Measurements from ENCODE around the gene MDM2.

Gene MDM2

DNA sequence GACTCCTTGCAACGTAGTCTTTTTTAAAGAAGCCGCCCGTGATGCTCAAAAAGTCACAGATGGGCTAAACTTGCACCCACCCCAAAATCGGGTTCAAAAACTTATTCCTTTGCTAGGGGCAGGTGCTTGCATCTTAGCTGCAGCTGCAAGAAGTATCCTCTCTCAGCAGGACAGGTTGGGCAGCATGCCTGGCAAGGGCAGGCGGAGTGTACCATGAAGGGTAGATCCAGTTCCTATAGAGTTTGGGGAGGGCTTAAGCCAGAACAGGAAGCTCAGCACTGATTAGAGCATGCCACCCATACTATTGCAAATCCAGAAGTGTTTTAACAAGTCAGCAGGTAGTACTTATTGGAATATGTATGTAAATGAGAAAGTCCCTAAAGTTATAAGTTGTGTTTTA is 76.3 kb downstream of the MDM2 start:
- no peak for DNase-seq

DNA sequence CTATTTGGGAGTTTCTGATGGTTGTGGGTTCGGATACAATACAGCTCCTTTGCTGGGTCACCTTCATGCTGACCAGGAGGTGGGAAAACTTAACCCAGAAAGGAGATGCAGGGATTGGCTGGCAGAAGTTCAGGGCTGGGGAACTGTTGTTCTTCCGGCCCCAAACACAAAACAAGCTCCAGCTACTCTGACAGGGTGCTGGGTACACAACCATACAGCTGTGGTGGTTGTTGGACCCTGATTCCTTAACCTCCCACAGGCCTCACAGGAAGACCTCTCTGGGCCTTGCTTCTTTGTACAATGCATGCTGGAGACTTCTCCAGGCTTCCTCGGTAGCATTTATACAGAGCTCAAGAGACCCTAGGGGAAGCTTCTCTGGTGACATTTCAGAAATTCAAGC is 77.4 kb downstream of the MDM2 start:
- DNase-seq, result no peak

GRCh38 chr12:68886636-68887572 is 78.9 kb downstream of the MDM2 start:
- DNase-seq, result no peak

- DNase-seq, result no peak
Observed at GRCh38 chr12:68887641-68888040, 79.7 kb downstream of the MDM2 start.

GRCh38 chr12:68888243-68888642 is 80.3 kb downstream of the MDM2 start:
- no peak for DNase-seq

- DNase-seq, result no peak
Observed at GRCh38 chr12:68890701-68891113, 82.7 kb downstream of the MDM2 start.

- no peak for DNase-seq
Observed at GRCh38 chr12:68891141-68891540, 83.2 kb downstream of the MDM2 start.

- no peak for DNase-seq
Observed at GRCh38 chr12:68893201-68893600, 85.2 kb downstream of the MDM2 start.

- DNase-seq, result no peak
Observed at GRCh38 chr12:68893741-68894140, 85.8 kb downstream of the MDM2 start.

- no peak for DNase-seq
Observed at GRCh38 chr12:68894276-68894855, 86.4 kb downstream of the MDM2 start.

DNA sequence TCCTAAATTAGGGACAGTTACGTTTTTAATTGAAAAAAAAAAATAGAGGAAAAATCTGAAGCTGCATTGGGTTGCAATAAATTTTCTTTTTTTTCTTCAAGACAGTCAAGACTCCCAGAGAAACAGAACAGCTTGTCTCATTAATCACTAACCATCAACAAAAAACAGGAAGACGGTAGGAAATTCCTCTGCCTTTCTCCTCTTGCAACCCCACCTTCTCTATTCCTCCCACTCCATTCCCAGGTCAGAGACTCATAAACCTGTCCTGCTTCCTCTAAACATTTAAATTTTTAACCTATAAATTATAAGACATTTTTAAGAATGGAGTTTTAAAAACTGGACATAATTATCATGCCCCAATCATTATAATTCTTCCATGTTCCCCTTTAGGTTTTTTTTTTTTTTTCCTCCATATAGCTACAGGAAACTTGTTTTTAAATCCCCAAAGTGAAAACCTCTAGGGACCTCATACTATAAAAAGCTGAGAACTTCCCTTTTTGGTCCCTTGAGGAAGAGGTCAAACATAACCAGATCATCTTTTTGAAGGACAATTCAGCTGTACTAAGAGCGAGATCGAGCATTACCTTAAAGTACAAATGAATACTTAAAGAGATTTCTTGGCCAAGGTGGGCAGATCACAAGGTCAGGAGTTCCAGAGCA is 89.0 kb downstream of the MDM2 start:
- no peak for DNase-seq

DNA sequence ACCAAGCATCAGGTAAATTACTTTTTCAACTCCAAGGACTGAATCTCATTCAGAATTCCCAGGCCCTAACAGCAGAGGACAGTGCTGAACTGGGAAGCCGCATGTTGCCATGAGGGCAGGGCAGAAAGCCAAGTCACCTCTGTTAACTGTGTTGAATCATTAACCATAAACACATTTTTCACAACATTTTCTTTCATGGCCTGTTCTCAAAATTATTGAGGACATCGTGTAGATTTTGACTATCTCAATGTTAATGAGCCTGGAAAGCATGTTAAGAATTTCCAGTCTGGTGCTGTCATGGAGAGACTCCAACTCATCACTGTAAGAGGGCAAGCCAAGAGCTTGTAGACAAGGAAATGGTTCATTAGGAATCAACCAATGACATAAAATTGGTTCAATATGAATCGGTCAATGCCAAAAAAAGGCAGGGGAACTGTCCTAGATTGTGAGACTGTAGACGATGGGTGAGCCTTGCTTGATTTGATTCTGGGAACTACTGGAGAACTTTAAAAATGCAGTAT is 91.3 kb downstream of the MDM2 start:
- DNase-seq, result no peak

GRCh38 chr12:68900241-68900640 is 92.3 kb downstream of the MDM2 start:
- DNase-seq, result no peak
